NCI-H2196 treated with DMSO at 0.1 percent for 48 hours (cell line): ENCODE measurements around the gene PAPPA.

Source experiments
- DNase-seq: peaks from one replicate; lab custom pipeline; 2025; ENCODE audit not compliant: unreplicated experiment; lab: John Stamatoyannopoulos, UW

PAPPA gene

GRCh38 chr9:116336133-116336862 lies 182.7 kb downstream of the PAPPA start:
- DNase-seq: no peak

GRCh38 chr9:116337015-116337414 lies 183.4 kb downstream of the PAPPA start:
- DNase-seq: no peak

GRCh38 chr9:116340270-116340669 lies 186.7 kb downstream of the PAPPA start:
- DNase-seq: no peak

GRCh38 chr9:116342061-116342460 lies 188.5 kb downstream of the PAPPA start:
- no peak for DNase-seq

GRCh38 chr9:116342941-116343340 lies 189.3 kb downstream of the PAPPA start:
- DNase-seq: no peak

- no peak for DNase-seq
These were observed 190.8 kb downstream of the PAPPA start for GRCh38 chr9:116344416-116344815.

- no peak for DNase-seq
These were observed 191.8 kb downstream of the PAPPA start for GRCh38 chr9:116345393-116345792.

GRCh38 chr9:116345817-116346216 lies 192.2 kb downstream of the PAPPA start:
- DNase-seq: no peak

GRCh38 chr9:116349684-116350083 lies 196.1 kb downstream of the PAPPA start:
- no peak for DNase-seq

GRCh38 chr9:116350213-116350612 lies 196.6 kb downstream of the PAPPA start:
- no peak for DNase-seq

GRCh38 chr9:116352958-116353357 lies 199.4 kb downstream of the PAPPA start:
- no peak for DNase-seq

- peak; percentile 83 for DNase-seq
These were observed 201.7 kb downstream of the PAPPA start for GRCh38 chr9:116355153-116355921.

- no peak for DNase-seq
These were observed 204.7 kb downstream of the PAPPA start for GRCh38 chr9:116358251-116358650.

GRCh38 chr9:116360016-116360415 lies 206.4 kb downstream of the PAPPA start:
- no peak for DNase-seq

- no peak for DNase-seq
These were observed 207.4 kb downstream of the PAPPA start for GRCh38 chr9:116360989-116361388.

GRCh38 chr9:116361547-116361946 lies 208.0 kb downstream of the PAPPA start:
- no peak for DNase-seq

GRCh38 chr9:116362493-116362892 lies 208.9 kb downstream of the PAPPA start:
- DNase-seq: no peak

GRCh38 chr9:116365056-116365471 lies 211.5 kb downstream of the PAPPA start:
- peak; percentile 36 for DNase-seq

- DNase-seq: no peak
These were observed 212.7 kb downstream of the PAPPA start for GRCh38 chr9:116366241-116366640.

GRCh38 chr9:116368680-116369079 lies 215.1 kb downstream of the PAPPA start:
- DNase-seq: peak; percentile 39

- DNase-seq: no peak
These were observed 216.1 kb downstream of the PAPPA start for GRCh38 chr9:116369706-116370105.

- no peak for DNase-seq
These were observed 217.0 kb downstream of the PAPPA start for GRCh38 chr9:116370556-116370955.
